Spleen (tissue), 7 donors: Measurements from ENCODE around the gene MGAT5.

Source experiments
- POLR2A ChIP-seq, 3 donors: fragments of 450-650 bp; IDR thresholded peaks; one replicate each; pipeline ENCODE4 v1.5.1; 2017; ENCODE audit warnings: antibody characterized with exemption in 3 of 3, mild to moderate bottlenecking in 1 of 3
- POLR2AphosphoS5 ChIP-seq, 3 donors: sonication (generic); formaldehyde crosslinking; IDR thresholded peaks; one replicate each; pipeline ENCODE4 v1.5.1; 2017; ENCODE audit warnings: antibody characterized with exemption in 3 of 3
- TF ChIP-seq, protein P1 (sequence below), 11 experiments: fragments of 200-600 bp in 7 of 11; fragments of 450-650 bp in 4 of 11; sonication (generic) in 4 of 11; IDR thresholded peaks in 8 of 11; conservative IDR thresholded peaks in 3 of 11; 1 replicate in 7 of 11; 2 replicates in 4 of 11; pipeline versions ENCODE4 v1.4.0 to v1.8.0; 2016 to 2021; ENCODE audit warnings: antibody characterized with exemption in 11 of 11, inconsistent platforms in 4 of 11, mild to moderate bottlenecking in 1 of 11
- donor health status: DM: no; HTN: no; CAD: no; lungs with moderate emphysema.
- donor health status: DM: no; HTN: no; CAD: no.
- donor health status: DM: no; HTN: no; CAD: no.

GRCh38 chr2:134257509-134257908 is 3.6 kb downstream of the MGAT5 start:
- TF ChIP-seq, protein P1, sequence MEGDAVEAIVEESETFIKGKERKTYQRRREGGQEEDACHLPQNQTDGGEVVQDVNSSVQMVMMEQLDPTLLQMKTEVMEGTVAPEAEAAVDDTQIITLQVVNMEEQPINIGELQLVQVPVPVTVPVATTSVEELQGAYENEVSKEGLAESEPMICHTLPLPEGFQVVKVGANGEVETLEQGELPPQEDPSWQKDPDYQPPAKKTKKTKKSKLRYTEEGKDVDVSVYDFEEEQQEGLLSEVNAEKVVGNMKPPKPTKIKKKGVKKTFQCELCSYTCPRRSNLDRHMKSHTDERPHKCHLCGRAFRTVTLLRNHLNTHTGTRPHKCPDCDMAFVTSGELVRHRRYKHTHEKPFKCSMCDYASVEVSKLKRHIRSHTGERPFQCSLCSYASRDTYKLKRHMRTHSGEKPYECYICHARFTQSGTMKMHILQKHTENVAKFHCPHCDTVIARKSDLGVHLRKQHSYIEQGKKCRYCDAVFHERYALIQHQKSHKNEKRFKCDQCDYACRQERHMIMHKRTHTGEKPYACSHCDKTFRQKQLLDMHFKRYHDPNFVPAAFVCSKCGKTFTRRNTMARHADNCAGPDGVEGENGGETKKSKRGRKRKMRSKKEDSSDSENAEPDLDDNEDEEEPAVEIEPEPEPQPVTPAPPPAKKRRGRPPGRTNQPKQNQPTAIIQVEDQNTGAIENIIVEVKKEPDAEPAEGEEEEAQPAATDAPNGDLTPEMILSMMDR (IDR thresholded peaks at IDR 0.05 in 8 of 11, conservative IDR thresholded peaks at IDR 0.05 in 3 of 11) = no peak
- TF ChIP-seq POLR2AphosphoS5 (IDR thresholded peaks at IDR 0.05) = no peak
- TF ChIP-seq POLR2A (IDR thresholded peaks at IDR 0.05) = no peak
